ENCODE data around the gene CNGA2. TPM values are rescaled to one million over a fixed set of nuclear protein-coding genes. Genes with fewer than 3 reads are reported as not detected.

Gene CNGA2
- total and polyA plus RNA-seq, 9 of the 15 experiments (the other 6 are each of a cell fraction or from before 2014, with no cell fraction given) = not detected

DNA sequence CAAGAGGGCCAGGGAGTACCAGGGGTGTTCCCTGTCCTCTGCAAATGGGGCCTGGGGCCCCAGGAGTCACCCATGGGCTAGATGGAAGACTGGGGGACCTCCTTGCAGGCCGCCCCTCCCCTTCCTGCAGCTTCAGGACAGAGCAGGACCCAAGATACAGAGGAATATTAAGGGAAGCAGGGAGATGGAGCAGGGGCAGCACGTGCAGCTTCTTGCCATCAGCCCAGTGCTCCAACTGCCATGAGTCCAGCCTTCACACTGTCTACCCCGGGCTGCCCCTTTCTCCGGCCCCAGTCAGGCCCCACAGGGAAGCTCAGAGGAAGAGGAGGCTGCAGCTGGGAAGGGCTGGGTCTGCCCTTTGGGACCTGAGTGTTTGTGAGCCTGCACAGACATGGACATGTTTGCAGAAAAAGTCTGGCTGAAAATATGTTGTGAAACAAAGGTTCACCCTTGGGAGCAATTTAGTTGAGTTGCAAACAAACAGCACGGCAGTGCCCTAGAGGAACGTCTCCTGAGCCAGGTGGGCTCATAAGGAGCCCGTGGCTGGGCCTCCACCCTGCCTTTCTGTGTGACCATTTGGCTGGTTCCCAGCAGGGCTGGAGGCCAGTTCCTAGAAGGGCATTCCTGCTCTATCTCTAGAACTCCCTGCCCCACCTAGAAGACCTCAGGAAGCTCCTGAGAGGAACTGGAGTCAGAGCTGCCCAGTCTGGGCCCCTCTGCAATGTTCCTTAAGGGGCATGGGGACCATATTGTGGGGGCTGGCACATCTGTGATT lies 9.8 kb upstream of the CNGA2 start:
- in situ Hi-C loops (cut with MboI) = no loop called here
- no TSS peak for BruUV-seq (replicated peaks)
- 3% methylated on average over 5 of the region's 7 CpGs for WGBS (ENCODE audit: insufficient coverage, low coverage, missing lambda C conversion rate)

More for the DNA sequence above, 9.8 kb upstream of the CNGA2 start:
- peaks cover 0 to 7% of the 10 kb centered on the region in 2 experiments; a peak in 2 of 5 replicates for H3K4me1 ChIP-seq (replicated peaks in 1 of 2; ENCODE audit: control insufficient read depth in 2 of 2, insufficient read depth in 2 of 2, low read length in 2 of 2)
- no peak overlapping the region for H3K27ac ChIP-seq (ENCODE audit: extremely low read depth, low read depth, low read length)
- ATAC-seq (no peak), FAIRE-seq (no peak), DNase-seq (ENCODE audit: extremely low read depth in 1 of 4, low spot score in 3 of 4) (no peak)
- H3K27me3 ChIP-seq (ENCODE audit: control insufficient read depth in 2 of 2, insufficient read depth in 2 of 2, low read length in 2 of 2) = peaks cover 0 to 11% of the 10 kb centered on the region in 2 experiments; a peak in 1 of 5 replicates
- TF ChIP-seq, protein P1, sequence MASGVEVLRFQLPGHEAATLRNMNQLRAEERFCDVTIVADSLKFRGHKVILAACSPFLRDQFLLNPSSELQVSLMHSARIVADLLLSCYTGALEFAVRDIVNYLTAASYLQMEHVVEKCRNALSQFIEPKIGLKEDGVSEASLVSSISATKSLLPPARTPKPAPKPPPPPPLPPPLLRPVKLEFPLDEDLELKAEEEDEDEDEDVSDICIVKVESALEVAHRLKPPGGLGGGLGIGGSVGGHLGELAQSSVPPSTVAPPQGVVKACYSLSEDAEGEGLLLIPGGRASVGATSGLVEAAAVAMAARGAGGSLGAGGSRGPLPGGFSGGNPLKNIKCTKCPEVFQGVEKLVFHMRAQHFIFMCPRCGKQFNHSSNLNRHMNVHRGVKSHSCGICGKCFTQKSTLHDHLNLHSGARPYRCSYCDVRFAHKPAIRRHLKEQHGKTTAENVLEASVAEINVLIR (CRISPR knock-in tag; IDR thresholded peaks at IDR 0.05) = no peak
- TF ChIP-seq SIX5 (IDR thresholded peaks at IDR 0.05; ENCODE audit: borderline replicate concordance in 1 of 2, insufficient read depth in 1 of 2, low read depth in 1 of 2, low read length in 2 of 2) = no peak
- no peak for TF ChIP-seq ZC3H4 (CRISPR knock-in tag; IDR thresholded peaks at IDR 0.05; ENCODE audit: borderline replicate concordance)
- TF ChIP-seq, protein P2, sequence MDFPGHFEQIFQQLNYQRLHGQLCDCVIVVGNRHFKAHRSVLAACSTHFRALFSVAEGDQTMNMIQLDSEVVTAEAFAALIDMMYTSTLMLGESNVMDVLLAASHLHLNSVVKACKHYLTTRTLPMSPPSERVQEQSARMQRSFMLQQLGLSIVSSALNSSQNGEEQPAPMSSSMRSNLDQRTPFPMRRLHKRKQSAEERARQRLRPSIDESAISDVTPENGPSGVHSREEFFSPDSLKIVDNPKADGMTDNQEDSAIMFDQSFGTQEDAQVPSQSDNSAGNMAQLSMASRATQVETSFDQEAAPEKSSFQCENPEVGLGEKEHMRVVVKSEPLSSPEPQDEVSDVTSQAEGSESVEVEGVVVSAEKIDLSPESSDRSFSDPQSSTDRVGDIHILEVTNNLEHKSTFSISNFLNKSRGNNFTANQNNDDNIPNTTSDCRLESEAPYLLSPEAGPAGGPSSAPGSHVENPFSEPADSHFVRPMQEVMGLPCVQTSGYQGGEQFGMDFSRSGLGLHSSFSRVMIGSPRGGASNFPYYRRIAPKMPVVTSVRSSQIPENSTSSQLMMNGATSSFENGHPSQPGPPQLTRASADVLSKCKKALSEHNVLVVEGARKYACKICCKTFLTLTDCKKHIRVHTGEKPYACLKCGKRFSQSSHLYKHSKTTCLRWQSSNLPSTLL (IDR thresholded peaks at IDR 0.05) = no peak
- no peak for TF ChIP-seq KHSRP (IDR thresholded peaks at IDR 0.05)
- no peak for TF ChIP-seq SRSF9 (IDR thresholded peaks at IDR 0.05; ENCODE audit: borderline replicate concordance, low read depth, low read length)
- TF ChIP-seq GATAD2B (IDR thresholded peaks at IDR 0.05; ENCODE audit: borderline replicate concordance) = no peak
- TF ChIP-seq MYNN (IDR thresholded peaks at IDR 0.05) = no peak
- no peak for TF ChIP-seq MYNN (CRISPR knock-in tag; IDR thresholded peaks at IDR 0.05)
- no peak for TF ChIP-seq FOSL1 (tag; conservative IDR thresholded peaks at IDR 0.05)
- TF ChIP-seq TEAD4 (IDR thresholded peaks at IDR 0.05; ENCODE audit: low read length) = no peak
- TF ChIP-seq TEAD4 (CRISPR knock-in tag; IDR thresholded peaks at IDR 0.05; ENCODE audit: borderline replicate concordance) = no peak
- TF ChIP-seq, protein P3, sequence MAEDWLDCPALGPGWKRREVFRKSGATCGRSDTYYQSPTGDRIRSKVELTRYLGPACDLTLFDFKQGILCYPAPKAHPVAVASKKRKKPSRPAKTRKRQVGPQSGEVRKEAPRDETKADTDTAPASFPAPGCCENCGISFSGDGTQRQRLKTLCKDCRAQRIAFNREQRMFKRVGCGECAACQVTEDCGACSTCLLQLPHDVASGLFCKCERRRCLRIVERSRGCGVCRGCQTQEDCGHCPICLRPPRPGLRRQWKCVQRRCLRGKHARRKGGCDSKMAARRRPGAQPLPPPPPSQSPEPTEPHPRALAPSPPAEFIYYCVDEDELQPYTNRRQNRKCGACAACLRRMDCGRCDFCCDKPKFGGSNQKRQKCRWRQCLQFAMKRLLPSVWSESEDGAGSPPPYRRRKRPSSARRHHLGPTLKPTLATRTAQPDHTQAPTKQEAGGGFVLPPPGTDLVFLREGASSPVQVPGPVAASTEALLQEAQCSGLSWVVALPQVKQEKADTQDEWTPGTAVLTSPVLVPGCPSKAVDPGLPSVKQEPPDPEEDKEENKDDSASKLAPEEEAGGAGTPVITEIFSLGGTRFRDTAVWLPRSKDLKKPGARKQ (CRISPR knock-in tag; IDR thresholded peaks at IDR 0.05) = no peak
- ChIA-PET POLR2A (interaction anchor here (0.6 kb wide), 1 partner anchor 13 kb away, joined by 3 read pairs; no protein-coding TSS in a partner anchor), CTCF (ENCODE audit: low intra/inter-chr PET ratio) (no interaction called here)
- no peaks in the 10 kb centered on the region for H3K36me3 ChIP-seq (ENCODE audit: control insufficient read depth, insufficient read depth, low read length)
- intact Hi-C loops (cut with micrococcal nuclease) = no loop called here
- H3K4me3 ChIP-seq = no peak overlapping the region
- no peak overlapping the region for H3K4me2 ChIP-seq (ENCODE audit: insufficient read depth, low read length)
- no peaks in the 10 kb centered on the region for H3K9me3 ChIP-seq (replicated peaks; ENCODE audit: control insufficient read depth, insufficient read depth, low read depth, low read length)
- no peaks in the 10 kb centered on the region for H4K20me1 ChIP-seq (replicated peaks; ENCODE audit: control insufficient read depth, insufficient read depth, low read length)
- H3K79me2 ChIP-seq (ENCODE audit: control insufficient read depth, insufficient read depth, low read length) = no peaks in the 10 kb centered on the region
- H3K9ac ChIP-seq (ENCODE audit: insufficient read depth in 1 of 2, low read depth in 2 of 2, low read length in 2 of 2) = no peak overlapping the region
- H2AFZ ChIP-seq (ENCODE audit: low read depth, low read length) = no peak overlapping the region
- no peaks in the 10 kb centered on the region for H3K9me1 ChIP-seq (ENCODE audit: control insufficient read depth, insufficient read depth, low read length)

Measured in K562 (cell line).